Ishikawa (cell line): Measurements from ENCODE around the gene MT1E.

ENCODE experiments used
- CEBPB ChIP-seq: IDR thresholded peaks from 2 replicates; pipeline ENCODE4 v1.6.1; 2012
- EP300 ChIP-seq: IDR thresholded peaks from 2 replicates; pipeline ENCODE4 v1.6.1; 2012; ENCODE audit warnings: borderline replicate concordance
- FOXM1 ChIP-seq: IDR thresholded peaks from 2 replicates; pipeline ENCODE4 v1.6.1; 2012; ENCODE audit warnings: low read depth, borderline replicate concordance
- TCF12 ChIP-seq: IDR thresholded peaks from 2 replicates; pipeline ENCODE4 v1.6.1; 2012; ENCODE audit warnings: low read depth
- YY1 ChIP-seq: IDR thresholded peaks from 2 replicates; pipeline ENCODE4 v1.6.1; 2012; ENCODE audit warnings: low read depth
- ZBTB7A ChIP-seq: IDR thresholded peaks from 2 replicates; pipeline ENCODE4 v1.6.1; 2012; ENCODE audit warnings: low read depth

DNA sequence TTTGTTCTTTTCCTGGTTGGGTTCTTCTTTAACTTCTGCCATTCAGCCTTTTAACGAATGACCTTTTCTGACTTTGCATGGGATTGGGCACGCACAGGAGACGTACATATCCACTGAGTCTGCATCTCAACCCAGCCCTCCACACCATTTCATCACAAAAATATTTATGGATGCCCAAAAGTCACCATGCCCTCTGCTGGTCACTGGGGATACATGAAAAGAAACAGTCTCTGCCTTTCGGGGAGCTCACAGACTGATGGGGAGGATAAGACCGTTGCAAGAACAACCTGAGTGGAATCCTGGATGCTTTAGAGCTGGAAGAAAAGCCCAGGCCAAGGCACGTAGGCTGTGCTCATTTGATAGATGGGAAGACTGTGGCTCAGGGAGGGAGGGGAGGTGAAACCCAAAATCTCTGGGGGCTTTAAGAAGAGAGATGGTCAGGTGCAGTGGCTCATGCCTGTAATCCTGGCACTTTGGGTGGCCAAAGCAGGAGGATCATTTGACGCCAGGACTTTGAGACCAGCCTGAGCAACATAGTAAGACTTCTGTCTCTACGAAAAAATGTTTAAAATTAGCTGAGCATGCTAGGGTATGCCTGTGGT is 25.1 kb upstream of the MT1E start:
- TF ChIP-seq TCF12 (no peak), EP300 (no peak), FOXM1 (no peak), CEBPB (no peak), YY1 (peak; percentile 40; the same call in 1 of the 2 replicates), ZBTB7A (no peak)
